Measurements from ENCODE around the gene CCNDBP1. TPM values are rescaled to one million over a fixed set of nuclear protein-coding genes. Genes with fewer than 3 reads are reported as not detected.
A peak's percentile ranks its signal among the peaks of the same experiment; 100 is the strongest.
"Not testable (repeated sequence)": the region's sequence is repeated elsewhere in the genome, so short reads cannot be mapped to it uniquely, and the experiment has no call there.

CCNDBP1 gene, protein sequence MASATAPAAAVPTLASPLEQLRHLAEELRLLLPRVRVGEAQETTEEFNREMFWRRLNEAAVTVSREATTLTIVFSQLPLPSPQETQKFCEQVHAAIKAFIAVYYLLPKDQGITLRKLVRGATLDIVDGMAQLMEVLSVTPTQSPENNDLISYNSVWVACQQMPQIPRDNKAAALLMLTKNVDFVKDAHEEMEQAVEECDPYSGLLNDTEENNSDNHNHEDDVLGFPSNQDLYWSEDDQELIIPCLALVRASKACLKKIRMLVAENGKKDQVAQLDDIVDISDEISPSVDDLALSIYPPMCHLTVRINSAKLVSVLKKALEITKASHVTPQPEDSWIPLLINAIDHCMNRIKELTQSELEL
- 20.0 TPM for total RNA-seq

- DNase-seq (ENCODE audit: low spot score) (peak; percentile 97), ATAC-seq (peak; percentile 98)
These were observed at the start of gene CCNDBP1 for GRCh38 chr15:43185157-43186002. TSS of gene CCNDBP1 (plus strand) at chr15:43185403. CDS start at chr15:43185499, 96 bp downstream.

DNA sequence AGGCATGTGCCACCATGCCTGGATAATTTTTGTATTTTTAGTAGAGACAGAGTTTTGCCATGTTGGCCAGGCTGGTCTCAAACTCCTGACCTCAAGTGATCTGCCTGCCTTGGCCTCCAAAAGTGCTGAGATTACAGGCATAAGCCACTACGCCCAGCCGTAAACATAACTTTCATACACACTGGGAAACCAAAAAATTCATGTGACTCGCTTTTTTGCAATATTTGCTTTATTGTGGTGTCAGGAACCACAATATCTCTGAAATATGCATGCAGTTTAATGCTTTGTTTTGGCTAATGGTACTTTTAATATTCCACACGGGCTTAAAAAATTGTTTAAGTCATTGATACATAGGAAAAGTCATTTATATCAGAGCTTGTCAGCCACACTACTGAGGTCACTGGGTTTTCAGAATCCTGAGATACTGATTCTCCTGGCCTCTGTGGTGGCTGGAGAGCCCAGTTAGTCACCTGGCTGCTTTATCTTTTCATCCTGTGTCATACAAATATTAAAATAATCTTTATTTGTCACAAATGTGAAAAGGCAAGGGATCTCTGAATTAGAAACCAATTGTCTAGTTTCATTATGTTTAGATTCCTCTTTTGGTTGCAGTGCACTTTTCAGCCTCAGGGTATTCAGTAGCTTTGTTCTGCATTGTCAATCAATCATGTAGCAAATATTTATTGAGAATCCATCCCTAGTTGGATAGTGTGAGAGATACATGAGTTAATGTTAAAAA lies 41.8 kb upstream of the CCNDBP1 start:
- ATAC-seq (no peak), DNase-seq (ENCODE audit: low spot score) (no peak)

DNA sequence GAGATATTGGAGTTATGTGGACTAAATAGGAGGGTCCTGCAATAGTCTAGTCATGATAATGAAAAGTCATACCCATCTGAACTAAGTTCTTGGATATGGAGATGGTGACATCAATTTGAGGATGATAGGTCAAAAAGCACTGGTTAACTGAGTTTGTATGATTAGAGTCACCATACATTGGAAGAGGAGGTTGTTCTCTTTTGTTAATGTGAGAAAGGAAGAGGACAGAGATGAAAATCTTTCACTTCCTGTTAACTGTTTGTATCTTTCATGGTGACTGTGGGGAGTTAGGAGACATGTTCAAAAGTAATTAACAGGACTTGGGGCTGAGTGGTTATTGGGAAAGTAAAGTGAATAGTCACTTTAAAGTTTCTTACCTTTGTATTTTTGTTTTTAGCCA lies 40.7 kb upstream of the CCNDBP1 start:
- ATAC-seq (no peak), DNase-seq (ENCODE audit: low spot score) (no peak)

DNA sequence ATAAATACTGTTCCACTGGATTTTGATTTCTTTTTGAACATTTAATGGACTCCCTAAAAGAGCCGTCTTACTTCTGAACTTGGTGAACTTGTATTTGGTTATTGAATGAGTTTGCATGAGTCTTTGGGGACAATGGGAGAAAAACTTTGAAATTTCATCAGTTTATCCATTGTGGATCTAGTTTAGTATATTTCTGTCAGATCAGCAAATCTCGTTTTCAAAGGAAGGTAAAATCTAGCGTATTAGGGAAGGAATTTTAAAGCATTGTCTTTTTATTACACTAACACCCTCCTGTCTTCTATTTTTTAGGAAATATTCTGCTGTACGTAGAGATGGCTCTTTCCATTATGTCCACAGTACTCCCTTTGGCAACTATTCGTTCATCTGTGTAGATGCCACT lies 39.0 kb upstream of the CCNDBP1 start:
- ATAC-seq, result no peak
- no peak for DNase-seq (ENCODE audit: low spot score)

DNA sequence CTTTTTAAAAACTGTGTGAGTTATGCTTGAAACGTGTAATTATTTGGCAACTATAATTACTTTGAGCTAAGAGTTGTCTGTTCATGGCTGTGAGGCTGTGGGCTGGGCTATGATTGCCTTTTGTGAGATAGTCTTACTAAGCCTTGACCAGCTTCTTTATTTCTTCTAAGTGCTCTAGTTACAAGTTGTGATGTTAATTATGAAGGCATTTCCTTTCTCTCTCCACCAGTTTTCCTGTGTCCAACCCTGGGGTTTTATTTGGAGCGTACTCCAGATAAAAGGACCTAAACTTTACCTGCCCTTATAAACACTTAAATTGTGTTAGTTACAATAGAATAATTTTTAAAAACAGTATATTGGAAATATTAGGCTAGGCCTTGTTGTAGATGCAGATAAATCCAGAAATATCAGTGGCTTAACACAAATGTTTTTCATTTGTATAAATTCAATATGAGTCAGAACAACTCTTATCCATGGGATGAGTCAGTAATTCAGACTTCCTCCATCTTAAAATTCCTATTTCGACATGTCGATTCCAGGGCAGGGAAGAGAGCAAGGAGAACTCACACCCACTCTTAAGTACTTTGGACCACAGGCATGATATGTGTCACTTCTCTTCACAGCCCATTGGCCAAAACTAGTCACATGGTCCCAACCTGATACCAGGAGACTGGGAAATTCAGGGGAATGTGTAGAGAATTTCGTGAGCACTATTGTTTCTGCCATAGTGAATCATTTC lies 34.8 kb upstream of the CCNDBP1 start:
- DNase-seq (ENCODE audit: low spot score), result no peak
- ATAC-seq, result no peak

DNA sequence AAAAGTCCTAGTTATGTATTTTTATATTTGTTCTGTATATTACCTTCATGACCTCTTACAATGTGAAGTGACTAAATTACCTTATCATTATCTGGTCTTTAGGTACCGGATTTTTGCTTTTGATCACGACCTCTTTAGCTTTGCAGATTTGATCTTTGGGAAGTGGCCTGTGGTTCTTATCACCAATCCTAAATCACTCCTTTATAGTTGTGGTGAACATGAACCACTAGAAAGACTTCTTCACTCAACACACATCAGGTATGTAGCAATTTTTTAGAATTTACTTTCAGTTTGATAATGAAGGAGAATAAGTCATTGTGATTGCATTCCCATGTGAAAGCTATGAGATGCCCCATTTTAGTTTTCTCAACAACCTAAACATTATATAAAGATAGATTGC lies 33.5 kb upstream of the CCNDBP1 start:
- ATAC-seq, result no peak
- DNase-seq (ENCODE audit: low spot score), result no peak

DNA sequence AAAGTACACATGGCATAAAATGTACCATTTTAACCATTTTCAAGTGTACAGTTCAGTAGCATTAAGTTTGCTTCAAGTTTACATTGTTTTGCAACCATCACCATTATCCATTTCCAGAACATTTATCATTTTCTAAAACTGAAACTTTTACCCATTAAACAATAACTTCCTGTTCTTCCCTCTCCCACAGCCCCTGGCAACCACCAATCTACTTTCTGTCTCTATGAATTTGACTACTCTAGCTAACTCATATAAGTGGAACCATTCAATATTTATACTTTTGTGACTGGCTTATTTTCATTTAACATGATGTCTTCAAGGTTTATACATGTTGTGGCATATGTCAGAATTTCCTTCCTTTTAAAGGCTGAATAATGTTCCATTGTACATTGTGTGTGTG lies 31.9 kb upstream of the CCNDBP1 start:
- ATAC-seq (no peak), DNase-seq (ENCODE audit: low spot score) (no peak)

GRCh38 chr15:43165801-43166325 lies 19.3 kb upstream of the CCNDBP1 start:
- DNase-seq (ENCODE audit: low spot score), result no peak
- ATAC-seq, result no peak

DNA sequence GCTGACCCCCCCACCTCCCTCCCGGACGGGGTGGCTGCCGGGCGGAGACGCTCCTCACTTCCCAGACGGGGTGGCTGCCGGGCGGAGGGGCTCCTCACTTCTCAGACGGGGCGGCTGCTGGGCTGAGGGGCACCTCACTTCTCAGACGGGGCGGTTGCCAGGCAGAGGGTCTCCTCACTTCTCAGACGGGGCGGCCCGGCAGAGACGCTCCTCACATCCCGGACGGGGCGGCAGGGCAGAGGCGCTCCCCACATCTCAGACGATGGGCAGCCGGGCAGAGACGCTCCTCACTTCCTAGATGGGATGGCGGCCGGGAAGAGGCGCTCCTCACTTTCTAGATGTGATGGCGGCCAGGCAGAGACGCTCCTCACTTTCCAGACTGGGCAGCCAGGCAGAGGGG lies 17.9 kb upstream of the CCNDBP1 start:
- not testable (repeated sequence) for ATAC-seq; DNase-seq (ENCODE audit: low spot score)

- DNase-seq (ENCODE audit: low spot score) (no peak), ATAC-seq (peak; percentile 69)
These were observed 16.8 kb upstream of the CCNDBP1 start for GRCh38 chr15:43168192-43169107.

GRCh38 chr15:43169888-43170287 lies 15.3 kb upstream of the CCNDBP1 start:
- no peak for DNase-seq (ENCODE audit: low spot score)
- ATAC-seq, result no peak

GRCh38 chr15:43175656-43176309 lies 9.4 kb upstream of the CCNDBP1 start:
- not testable (repeated sequence) for ATAC-seq; DNase-seq (ENCODE audit: low spot score)

DNA sequence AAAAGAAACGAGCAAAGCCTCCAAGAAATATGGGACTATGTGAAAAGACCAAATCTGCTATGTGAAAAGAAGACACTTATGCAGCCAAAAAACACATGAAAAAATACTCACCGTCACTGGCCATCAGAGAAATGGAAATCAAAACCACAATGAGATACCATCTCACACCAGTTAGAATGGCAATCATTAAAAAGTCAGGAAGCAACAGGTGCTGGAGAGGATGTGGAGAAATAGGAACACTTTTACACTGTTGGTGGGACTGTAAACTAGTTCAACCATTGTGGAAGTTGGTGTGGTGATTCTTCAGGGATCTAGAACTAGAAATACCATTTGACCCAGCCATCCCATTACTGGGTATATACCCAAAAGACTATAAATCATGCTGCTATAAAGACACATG lies 8.1 kb upstream of the CCNDBP1 start:
- ATAC-seq; DNase-seq (ENCODE audit: low spot score): not testable (repeated sequence)

DNA sequence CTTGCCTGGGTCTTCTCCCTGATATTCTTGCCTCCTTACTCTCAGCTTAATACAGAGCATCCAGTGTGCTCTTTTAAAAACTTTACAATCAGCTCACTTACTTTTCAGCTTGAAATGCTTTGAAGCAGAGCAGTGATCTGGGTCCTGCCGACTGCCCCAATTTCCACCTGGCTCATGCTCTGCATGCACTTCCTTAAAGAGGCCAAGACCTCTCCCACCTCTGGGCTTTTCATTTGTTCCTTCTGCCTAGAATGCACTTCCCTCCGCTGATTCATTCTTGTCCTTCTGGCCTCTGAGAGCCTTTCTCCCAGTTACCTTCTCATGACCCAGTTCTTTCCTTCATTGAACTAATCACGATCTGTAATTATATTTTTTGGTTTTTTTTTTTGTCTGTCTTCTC lies 1.9 kb upstream of the CCNDBP1 start:
- DNase-seq (ENCODE audit: low spot score) (no peak), ATAC-seq (no peak)

- ATAC-seq (no peak), DNase-seq (ENCODE audit: low spot score) (no peak)
These were observed 637 bp upstream of the CCNDBP1 start for GRCh38 chr15:43184407-43185124.

GRCh38 chr15:43186003-43186353 lies 775 bp downstream of the CCNDBP1 start:
- DNase-seq (ENCODE audit: low spot score) (no peak), ATAC-seq (peak; percentile 18)

DNA sequence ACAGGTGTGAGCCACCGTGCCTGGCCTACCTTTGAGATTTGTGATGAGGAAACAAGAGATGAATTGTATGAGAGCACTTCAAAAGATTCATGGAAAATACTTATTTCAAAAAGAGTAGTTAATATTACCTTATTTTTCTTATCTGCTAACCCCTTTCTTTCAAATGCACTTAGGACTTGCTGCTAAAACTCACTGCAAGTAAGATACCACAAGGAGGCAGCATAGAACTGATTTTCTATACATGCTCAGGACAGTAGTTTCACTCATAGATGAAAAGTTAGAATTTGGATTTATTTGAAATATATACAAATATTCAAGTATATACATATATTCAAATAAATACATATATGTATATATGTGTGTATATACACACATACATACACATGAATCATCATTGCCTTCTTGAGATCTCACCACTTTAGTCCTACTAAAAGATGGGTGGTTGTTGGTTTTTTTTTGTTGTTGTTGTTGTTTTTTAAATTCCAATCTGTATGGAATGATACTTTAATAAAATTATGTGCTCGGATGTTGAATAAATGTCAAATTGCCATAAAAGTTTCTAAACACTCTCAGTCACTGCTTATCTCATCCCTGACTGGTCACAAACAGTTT lies 2.4 kb downstream of the CCNDBP1 start:
- no peak for DNase-seq (ENCODE audit: low spot score)
- no peak for ATAC-seq

GRCh38 chr15:43189296-43189695 lies 4.1 kb downstream of the CCNDBP1 start:
- DNase-seq (ENCODE audit: low spot score) (no peak), ATAC-seq (no peak)
